Heart right ventricle (tissue), 16 donors: ENCODE results near the gene LAMC3. TPM values are rescaled to one million over a fixed set of nuclear protein-coding genes. Genes with fewer than 3 reads are reported as not detected.

Experiments used
- ATAC-seq, 8 donors: fragments of 200-7000 bp; cut with Tn5 transposase; one replicate each; pipeline ENCODE4 v1.9.1; 2020; ENCODE audit warnings: mild to moderate bottlenecking in 8 of 8, moderate library complexity in 8 of 8, moderate number of reproducible peaks in 1 of 8
- DNase-seq, 2 donors: peaks; one replicate each; pipeline ENCODE4 v3.0.0-alpha.2; 2020
- H3K27ac ChIP-seq, 10 donors: fragments of 200-600 bp; sonication (generic) in 2 of 10; one replicate each; pipeline versions ENCODE4 v1.5.0 to v1.8.0; 2020 to 2022; ENCODE audit warnings: mild to moderate bottlenecking in 3 of 10
- H3K27me3 ChIP-seq, 7 donors: fragments of 200-600 bp; one replicate each; pipeline ENCODE4 v1.8.0; 2021 to 2022; ENCODE audit warnings: mild to moderate bottlenecking in 2 of 7
- H3K36me3 ChIP-seq, 9 donors: fragments of 200-600 bp; sonication (generic) in 1 of 9; one replicate each; pipeline versions ENCODE4 v1.5.0 to v1.8.0; 2020 to 2022; ENCODE audit warnings: mild to moderate bottlenecking in 2 of 9
- H3K4me1 ChIP-seq, 9 donors: fragments of 200-600 bp; sonication (generic) in 1 of 9; one replicate each; pipeline versions ENCODE4 v1.5.0 to v1.8.0; 2020 to 2022; ENCODE audit warnings: mild to moderate bottlenecking in 4 of 9
- H3K4me3 ChIP-seq, 10 donors: fragments of 200-600 bp; sonication (generic) in 2 of 10; one replicate each; pipeline versions ENCODE4 v1.5.0 to v1.8.0; 2020 to 2022; ENCODE audit warnings: mild to moderate bottlenecking in 7 of 10, moderate library complexity in 2 of 10
- H3K9me3 ChIP-seq, 11 donors: fragments of 200-600 bp in 10 of 11; sonication (generic) in 2 of 11; one replicate each; pipeline versions ENCODE4 v1.5.0 to v1.8.0; 2013 to 2022; ENCODE audit warnings: mild to moderate bottlenecking in 2 of 11, control low read depth in 1 of 11, moderate library complexity in 1 of 11
- WGBS, 2 donors: extraction: QIAGEN DNeasy Blood & Tissue Kit; methylation state at CpG; one replicate each; pipeline ENCODE4 v1.1.7; 2013; ENCODE audit warnings: inconsistent platforms in 1 of 2; 5-methylcytosine and 5-hydroxymethylcytosine counted together
- intact Hi-C, 10 donors: fragments of 100-400 bp; cut with DNase I; formaldehyde crosslinking; loops; one replicate each; pipeline versions ENCODE4 v1.11.1 to v1.14.2; 2022
- polyA plus RNA-seq, 2 donors: library from polyadenylated mRNA; stranded (reverse); fragments of 200-250 nt; gene quantifications; one replicate each; pipeline ENCODE4 v1.2.3, GENCODE V29; 2013
- total RNA-seq, 10 donors: library from RNA; stranded (reverse); fragmentation: NEBNext Ultra II Directional in 3 of 10; extraction: Animal tissue kit (Norgen Biotek cat#: 25700) in 3 of 10; gene quantifications; one replicate each; pipeline versions ENCODE4 v1.2.1 to v1.2.4, GENCODE V29; 2021 to 2023
- TF ChIP-seq, protein P1 (sequence below), 9 donors: fragments of 200-600 bp; sonication (generic) in 2 of 9; IDR thresholded peaks; one replicate each; pipeline versions ENCODE4 v1.5.0 to v1.8.0; 2021 to 2022; ENCODE audit warnings: antibody characterized with exemption in 9 of 9, mild to moderate bottlenecking in 5 of 9, moderate library complexity in 1 of 9
- donor health status: Arrhythmogenic right ventricular cardiomyopathy.
- donor health status: ischemic (EF 13 %, LVEDD 7.1; RV severe dilation, severe dysfunction).
- donor health status: healthy with polysubstance abuse.
- donor health status: DM: no; HTN: yes; CAD: no.
- donor health status: DM: no; HTN: no; CAD: no.
- donor health status: ischemic (EF 25% LVEDD 6.9; RV normal size, moderate dysfunction).
- donor health status: ischemic (EF 25% LVEDD 5.7; RV mildly dilated, moderate dysfunction).
- donor health status: healthy.
- donor health status: DM: yes; HTN: yes; CAD: no.
- donor health status: Ischemic cardiomyopathy.
- donor health status: ischemic (EF 35%, LVEDD 5.7; RV mildly dilated, moderate dysfunction).
- donor health status: nonischemic (EF 11% LVEDD 7.7; RV severe dilation, severe dysfunction).
- donor health status: DM: yes; HTN: yes; CAD: no.
- donor health status: PGD.
- donor health status: ischemic (EF 29% LVEDD 5.4; RV normal size, mild dysfunction).
- donor health status: nonischemic (EF 23%, LVEDD 6.1; RV moderate dilation, normal function).

The LAMC3 gene
- total and polyA plus RNA-seq, 12 donors = 0.07 to 5.4 (median 0.30) TPM; not detected in 1

DNA sequence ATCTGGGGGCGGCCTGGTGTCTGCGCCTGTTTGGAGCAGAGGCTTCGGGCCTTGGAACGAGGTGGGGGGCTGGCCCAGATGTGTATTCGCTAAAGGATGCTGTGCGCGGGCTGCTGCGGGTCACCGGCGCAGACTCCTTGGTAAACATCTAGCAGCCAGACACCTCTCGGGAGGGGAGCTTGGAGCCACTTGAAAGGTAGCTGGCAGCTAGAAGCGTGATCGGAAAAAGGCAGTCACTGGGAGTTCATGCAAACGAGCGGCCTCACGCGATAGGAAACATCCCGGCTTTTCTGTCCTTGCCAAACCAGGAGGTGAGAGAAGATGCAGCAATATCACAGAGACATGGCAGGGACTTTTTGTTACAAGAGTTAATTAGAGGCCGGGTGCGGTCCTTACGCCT is 8.1 kb downstream of the LAMC3 start:
- 62 to 65% methylated on average over 21 of the region's 21 CpGs for whole genome bisulfite sequencing, 2 donors
- ATAC-seq (no peak), DNase-seq (no peak)
- Histone ChIP-seq H3K4me3 (no peak overlapping the region), H3K4me1 (peaks cover 0 to 11% (median 0%) of the 10 kb centered on the region in 9 donors), H3K27ac (no peak overlapping the region), H3K27me3 (peaks cover 0 to 31% (median 13%) of the 10 kb centered on the region in 7 donors), H3K9me3 (peaks cover 0 to 10% (median 0%) of the 10 kb centered on the region in 11 donors), H3K36me3 (no peaks in the 10 kb centered on the region)
- intact Hi-C loops = no loop called here
- TF ChIP-seq, protein P1, sequence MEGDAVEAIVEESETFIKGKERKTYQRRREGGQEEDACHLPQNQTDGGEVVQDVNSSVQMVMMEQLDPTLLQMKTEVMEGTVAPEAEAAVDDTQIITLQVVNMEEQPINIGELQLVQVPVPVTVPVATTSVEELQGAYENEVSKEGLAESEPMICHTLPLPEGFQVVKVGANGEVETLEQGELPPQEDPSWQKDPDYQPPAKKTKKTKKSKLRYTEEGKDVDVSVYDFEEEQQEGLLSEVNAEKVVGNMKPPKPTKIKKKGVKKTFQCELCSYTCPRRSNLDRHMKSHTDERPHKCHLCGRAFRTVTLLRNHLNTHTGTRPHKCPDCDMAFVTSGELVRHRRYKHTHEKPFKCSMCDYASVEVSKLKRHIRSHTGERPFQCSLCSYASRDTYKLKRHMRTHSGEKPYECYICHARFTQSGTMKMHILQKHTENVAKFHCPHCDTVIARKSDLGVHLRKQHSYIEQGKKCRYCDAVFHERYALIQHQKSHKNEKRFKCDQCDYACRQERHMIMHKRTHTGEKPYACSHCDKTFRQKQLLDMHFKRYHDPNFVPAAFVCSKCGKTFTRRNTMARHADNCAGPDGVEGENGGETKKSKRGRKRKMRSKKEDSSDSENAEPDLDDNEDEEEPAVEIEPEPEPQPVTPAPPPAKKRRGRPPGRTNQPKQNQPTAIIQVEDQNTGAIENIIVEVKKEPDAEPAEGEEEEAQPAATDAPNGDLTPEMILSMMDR (IDR thresholded peaks at IDR 0.05) = no peak

GRCh38 chr9:131018621-131019020 is 9.6 kb downstream of the LAMC3 start:
- 94% methylated on average over 6 of the region's 6 CpGs for WGBS, 2 donors
- H3K27ac ChIP-seq = no peak overlapping the region
- H3K36me3 ChIP-seq = no peaks in the 10 kb centered on the region
- no peak for ATAC-seq
- TF ChIP-seq, protein P1 (IDR thresholded peaks at IDR 0.05) = no peak
- H3K9me3 ChIP-seq = peaks cover 0 to 10% (median 0%) of the 10 kb centered on the region in 11 donors
- intact Hi-C loops = no loop called here
- H3K4me3 ChIP-seq = no peak overlapping the region
- peaks cover 0 to 8% (median 0%) of the 10 kb centered on the region in 9 donors for H3K4me1 ChIP-seq
- peaks cover 0 to 21% (median 16%) of the 10 kb centered on the region in 7 donors for H3K27me3 ChIP-seq
- no peak for DNase-seq

GRCh38 chr9:131019388-131020239 is 10.6 kb downstream of the LAMC3 start:
- Histone ChIP-seq H3K4me1 (no peaks in the 10 kb centered on the region), H3K36me3 (no peaks in the 10 kb centered on the region), H3K27ac (no peak overlapping the region), H3K27me3 (peaks cover 0 to 24% (median 17%) of the 10 kb centered on the region in 7 donors), H3K9me3 (peaks cover 0 to 10% (median 0%) of the 10 kb centered on the region in 11 donors), H3K4me3 (no peak overlapping the region)
- DNase-seq = no peak
- ATAC-seq = peak; percentile 52 to 74 (median 70)
- TF ChIP-seq, protein P1 (IDR thresholded peaks at IDR 0.05) = no peak
- intact Hi-C loops = no loop called here
- 61 to 66% methylated on average over 15 of the region's 15 CpGs for WGBS, 2 donors

DNA sequence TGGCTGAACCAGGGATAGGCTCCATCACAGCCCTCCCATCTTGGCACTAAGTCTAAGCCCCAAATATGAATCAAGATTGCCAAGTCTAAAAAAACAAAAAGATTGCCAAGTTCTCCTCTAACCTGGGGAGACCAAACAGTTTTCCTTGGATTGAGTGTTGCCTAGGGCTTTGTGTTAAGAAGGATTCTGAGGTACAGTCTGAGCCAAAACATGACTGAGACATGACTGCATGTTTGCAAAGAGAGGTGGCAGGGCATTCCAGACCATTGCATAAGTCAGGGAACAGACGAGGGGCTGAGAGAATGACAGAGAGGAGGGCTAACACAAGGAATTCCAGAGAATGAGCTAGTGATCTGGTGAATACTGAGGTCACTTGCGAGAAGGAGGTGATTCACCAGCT is 11.4 kb downstream of the LAMC3 start:
- Histone ChIP-seq H3K4me3 (no peak overlapping the region), H3K27ac (no peak overlapping the region), H3K9me3 (peaks cover 0 to 10% (median 0%) of the 10 kb centered on the region in 11 donors), H3K36me3 (no peaks in the 10 kb centered on the region), H3K4me1 (no peaks in the 10 kb centered on the region), H3K27me3 (peaks cover 0 to 24% (median 22%) of the 10 kb centered on the region in 7 donors)
- TF ChIP-seq, protein P1 (IDR thresholded peaks at IDR 0.05) = no peak
- DNase-seq (no peak), ATAC-seq (peak in 1 of 8 donors; percentile 47)
- intact Hi-C loops = no loop called here
- 72 to 79% methylated on average over 2 of the region's 2 CpGs for WGBS, 2 donors
